GM21526 (cell line): ENCODE data around the gene ASB5.
"Not testable (repeated sequence)": the region's sequence is repeated elsewhere in the genome, so short reads cannot be mapped to it uniquely, and the experiment has no call there.

ENCODE experiments used
- ATAC-seq: cut with Tn5 transposase; IDR thresholded peaks from one replicate; pipeline ENCODE4 v1.9.1; 2021; ENCODE audit warnings: moderate library complexity; ENCODE audit not compliant: unreplicated experiment, low FRiP score

Gene ASB5

DNA sequence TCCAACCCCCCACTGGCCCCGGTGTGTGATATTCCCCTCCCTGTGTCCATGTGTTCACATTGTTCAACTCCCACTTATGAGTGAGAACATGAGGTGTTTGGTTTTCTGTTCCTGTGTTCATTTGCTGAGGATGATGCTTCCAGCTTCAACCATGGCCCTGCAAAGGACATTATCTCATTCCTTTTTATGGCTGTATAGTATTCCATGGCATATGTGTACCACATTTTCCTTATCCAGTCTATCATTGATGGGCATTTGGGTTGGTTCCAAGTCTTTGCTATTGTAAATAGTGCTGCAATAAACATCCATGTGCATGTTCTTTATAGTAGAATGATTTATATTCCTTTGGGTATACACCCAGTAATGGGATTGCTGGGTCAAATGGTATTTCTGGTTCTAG, 10.5 kb upstream of the ASB5 start:
- not testable (repeated sequence) for ATAC-seq

- ATAC-seq, result peak; percentile 98
These were observed 8.3 kb upstream of the ASB5 start for GRCh38 chr4:176277162-176277904.

DNA sequence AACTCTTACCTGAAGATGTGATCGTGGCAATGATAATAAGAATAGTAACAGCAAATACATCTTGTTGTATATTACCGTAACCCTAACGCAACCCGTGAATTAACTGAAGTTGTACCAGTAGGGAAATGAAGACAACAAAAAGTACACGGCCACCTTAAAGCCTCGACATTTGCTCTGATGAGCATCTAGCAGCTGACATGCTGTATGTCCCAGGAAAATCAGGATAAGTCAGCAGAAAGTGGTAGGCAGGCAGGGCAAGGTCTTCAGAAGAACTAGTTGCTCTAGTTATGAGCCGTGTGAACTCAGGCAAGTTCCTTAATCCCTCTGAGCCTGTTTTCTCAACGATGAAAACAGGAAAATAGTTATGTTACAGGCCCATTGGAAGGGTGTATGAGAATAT, 7.7 kb upstream of the ASB5 start:
- no peak for ATAC-seq

DNA sequence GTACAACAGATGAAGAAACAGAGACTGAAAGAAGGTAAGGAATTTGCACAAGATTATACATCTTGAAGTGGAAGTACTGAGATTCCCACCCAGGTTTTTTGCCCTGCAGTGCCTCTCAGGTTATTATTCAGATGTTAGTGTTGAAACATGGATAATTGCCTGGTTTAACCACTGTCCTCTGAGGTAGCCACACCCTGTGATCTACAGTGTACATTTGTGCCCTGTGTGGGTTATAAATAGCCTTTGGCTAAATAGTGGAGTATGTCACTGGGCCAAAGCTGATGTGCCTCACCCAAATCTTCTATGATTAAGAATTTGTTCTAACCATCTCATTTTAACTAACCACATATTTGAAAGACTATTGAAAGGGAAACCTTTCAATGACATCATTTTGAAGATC, 5.4 kb upstream of the ASB5 start:
- no peak for ATAC-seq

GRCh38 chr4:176273736-176274135, 4.7 kb upstream of the ASB5 start:
- no peak for ATAC-seq

- ATAC-seq, result no peak
These were observed 3.8 kb upstream of the ASB5 start for GRCh38 chr4:176272799-176273198.

DNA sequence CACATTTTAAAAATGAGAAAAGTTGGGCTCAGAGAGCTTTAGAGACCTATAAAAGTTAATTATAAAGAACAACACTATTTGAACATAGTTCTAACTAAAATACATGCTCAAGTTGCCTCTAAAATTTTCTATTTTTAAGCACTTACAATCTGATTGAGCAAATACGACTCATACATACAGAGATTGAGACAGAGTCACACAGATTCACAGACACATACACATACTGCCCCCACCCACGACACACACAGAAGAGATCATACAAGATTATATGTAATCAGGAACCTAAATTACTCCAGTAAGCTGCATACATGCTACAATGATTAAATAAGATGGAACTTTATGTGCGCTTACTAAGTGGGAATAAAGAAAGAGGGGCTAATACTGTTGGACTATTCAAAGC, 2.7 kb upstream of the ASB5 start:
- ATAC-seq, result no peak

- ATAC-seq, result no peak
These were observed 1.6 kb upstream of the ASB5 start for GRCh38 chr4:176270669-176271068.

DNA sequence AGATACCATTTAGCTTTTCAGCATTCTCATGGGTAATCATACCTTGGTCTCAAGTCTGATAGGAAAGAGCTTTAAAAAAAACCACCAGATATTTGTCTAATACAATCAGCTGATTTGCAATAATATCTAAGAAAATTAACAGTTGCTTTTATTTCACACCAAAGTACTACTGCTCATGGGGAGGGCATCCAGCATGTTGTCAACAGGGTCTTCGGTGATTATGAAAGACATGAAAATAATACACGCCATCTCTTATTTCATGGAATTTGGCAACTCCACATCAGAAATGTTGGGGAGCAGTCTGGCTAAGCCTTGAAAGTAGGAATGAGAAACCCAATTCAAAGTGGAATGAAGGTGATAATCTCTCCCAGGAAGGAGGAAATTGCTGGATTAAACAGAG, 3.0 kb downstream of the ASB5 start:
- no peak for ATAC-seq

GRCh38 chr4:176262243-176262642, 6.8 kb downstream of the ASB5 start:
- ATAC-seq, result peak; percentile 95

DNA sequence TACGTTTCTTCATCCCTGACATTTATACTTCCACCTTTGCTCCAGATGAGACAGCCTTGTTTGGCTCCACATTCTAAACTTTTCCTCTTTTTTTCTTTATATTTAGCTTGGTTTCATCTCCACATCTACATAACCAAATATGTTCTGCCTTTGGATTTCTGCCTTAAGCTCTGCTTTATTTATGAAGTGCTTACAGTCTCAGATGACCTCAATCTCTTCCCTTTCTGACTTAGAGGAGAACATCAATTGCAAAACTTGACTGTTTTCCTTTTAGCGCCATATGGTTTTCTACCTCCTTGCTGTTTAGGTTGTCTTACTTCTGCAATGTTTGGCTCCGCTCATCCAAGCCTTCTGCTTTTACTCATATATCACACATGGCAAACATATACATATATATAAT, 7.5 kb downstream of the ASB5 start:
- no peak for ATAC-seq

DNA sequence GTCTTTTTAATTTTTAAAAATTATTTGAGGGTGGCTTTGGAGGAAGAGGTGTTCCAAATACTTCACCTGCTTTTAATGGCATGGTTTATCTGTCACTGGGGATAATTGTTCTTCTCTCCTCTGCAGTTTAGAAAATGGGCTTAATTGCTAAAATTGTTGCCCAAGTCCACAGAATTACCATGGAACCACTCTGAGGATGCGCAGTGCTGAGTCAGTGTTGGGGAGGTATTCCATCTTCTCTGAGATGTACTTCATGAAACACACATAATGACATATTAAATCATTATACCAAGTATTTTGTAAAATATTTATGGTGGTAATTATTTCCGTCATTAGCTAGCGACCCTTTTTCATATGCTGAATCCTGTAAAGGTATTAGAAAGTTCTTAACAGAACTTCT, 8.0 kb downstream of the ASB5 start:
- no peak for ATAC-seq

- no peak for ATAC-seq
These were observed 9.5 kb downstream of the ASB5 start for GRCh38 chr4:176259330-176260090.

GRCh38 chr4:176258135-176258534, 10.9 kb downstream of the ASB5 start:
- ATAC-seq, result no peak

DNA sequence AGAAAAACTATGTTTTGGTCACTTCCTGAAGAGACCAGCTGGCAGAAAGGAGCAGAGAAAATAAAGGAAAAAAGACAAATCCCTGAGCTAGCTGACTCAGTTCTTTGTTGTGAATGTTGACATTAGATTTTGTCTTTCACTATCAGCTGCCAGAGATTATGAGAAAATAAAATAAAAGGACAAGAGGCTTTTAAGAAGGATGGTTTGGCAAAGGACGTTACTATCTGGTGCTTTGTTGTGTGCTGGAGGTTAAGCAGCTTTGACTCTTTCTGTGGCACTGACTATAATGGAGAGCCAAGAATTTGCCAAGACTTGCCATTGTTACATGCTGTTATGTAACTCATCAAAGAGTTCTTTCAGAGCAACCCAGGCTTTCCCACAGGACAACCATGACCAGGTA, 12.1 kb downstream of the ASB5 start:
- ATAC-seq, result no peak

GRCh38 chr4:176242764-176243347, 26.2 kb downstream of the ASB5 start:
- no peak for ATAC-seq

DNA sequence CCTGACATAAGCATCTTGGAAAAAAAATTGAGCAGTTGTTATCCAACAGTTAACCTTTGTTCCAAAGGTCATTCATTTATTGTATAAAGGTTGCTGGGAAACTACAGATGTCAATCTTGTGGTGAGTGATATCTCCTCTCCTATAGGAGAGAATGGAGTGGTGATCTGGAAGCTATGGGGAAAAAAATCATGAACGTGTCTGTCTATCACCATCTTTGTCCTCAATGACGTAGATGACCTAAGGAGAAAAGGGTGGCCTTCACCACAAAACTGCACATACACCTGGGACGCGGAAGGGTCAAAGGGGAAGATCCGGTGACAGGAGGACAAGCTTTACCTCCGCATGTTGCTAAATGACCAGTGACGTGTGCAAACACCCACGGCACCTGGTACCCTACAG, 27.3 kb downstream of the ASB5 start:
- no peak for ATAC-seq

GRCh38 chr4:176238826-176239225, 30.2 kb downstream of the ASB5 start:
- no peak for ATAC-seq

DNA sequence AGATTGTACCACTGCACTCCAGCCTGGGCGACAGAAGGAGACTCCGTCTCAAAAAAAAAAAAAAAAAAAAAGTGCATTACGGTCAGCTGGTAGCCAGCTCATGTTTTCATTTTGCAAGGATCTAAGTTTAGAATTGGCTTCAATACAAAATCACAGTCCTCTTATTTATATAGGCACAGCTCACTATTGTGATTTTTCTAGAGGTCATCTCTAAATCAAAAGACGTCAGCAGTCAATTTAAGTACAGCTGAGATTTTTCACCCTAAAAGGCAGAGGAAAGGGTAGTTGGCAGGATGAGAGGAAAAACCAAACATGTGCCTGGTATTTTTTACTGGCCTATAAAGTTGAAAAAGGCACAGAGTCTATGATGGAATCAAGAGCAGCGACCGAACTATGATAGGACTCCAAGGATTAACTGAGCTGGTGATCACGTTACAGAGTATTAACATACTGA, 30.8 kb downstream of the ASB5 start:
- no peak for ATAC-seq

GRCh38 chr4:176236946-176237345, 32.1 kb downstream of the ASB5 start:
- ATAC-seq, result no peak

DNA sequence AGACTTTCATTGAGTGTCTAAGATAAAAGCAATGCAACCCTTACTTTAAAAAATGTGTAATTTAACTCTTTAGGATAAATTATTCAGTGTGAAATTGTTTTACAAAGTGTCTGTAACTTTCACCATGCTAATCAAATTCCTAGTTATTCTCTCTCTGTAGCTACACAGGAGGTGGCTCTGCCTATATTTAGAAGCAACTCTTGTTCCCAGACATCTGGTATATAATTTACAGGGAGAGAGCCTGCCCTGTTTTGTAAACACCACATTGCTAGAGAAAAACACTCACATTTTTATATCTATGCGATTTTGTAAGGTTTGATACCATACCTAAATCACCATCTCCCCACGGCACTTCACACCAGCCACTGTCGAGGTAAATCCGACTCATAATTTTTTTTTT, 38.2 kb downstream of the ASB5 start:
- ATAC-seq, result no peak

DNA sequence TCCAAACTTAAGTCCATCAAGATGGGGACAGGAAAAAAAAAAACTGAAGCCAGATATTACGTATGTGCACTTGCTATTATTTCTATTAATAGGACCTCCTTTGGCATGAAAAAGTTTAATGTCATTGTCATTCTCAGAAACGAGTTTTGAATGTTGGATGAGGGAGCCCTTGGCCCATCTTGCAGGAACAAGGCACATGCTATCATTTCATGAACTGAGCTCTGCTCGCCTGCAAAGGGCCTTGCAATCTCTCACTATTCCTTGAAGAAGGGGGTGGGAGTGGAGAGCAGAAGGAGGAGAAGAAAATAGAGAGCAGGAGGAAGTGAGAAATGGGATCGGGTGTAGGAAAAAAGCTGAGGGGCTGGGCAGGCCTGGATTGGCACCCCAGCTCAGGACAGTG, 39.4 kb downstream of the ASB5 start:
- no peak for ATAC-seq
